ENCODE measurements around the gene SIM2.
A peak's percentile ranks its signal among the peaks of the same experiment; 100 is the strongest.

SIM2 gene

DNA sequence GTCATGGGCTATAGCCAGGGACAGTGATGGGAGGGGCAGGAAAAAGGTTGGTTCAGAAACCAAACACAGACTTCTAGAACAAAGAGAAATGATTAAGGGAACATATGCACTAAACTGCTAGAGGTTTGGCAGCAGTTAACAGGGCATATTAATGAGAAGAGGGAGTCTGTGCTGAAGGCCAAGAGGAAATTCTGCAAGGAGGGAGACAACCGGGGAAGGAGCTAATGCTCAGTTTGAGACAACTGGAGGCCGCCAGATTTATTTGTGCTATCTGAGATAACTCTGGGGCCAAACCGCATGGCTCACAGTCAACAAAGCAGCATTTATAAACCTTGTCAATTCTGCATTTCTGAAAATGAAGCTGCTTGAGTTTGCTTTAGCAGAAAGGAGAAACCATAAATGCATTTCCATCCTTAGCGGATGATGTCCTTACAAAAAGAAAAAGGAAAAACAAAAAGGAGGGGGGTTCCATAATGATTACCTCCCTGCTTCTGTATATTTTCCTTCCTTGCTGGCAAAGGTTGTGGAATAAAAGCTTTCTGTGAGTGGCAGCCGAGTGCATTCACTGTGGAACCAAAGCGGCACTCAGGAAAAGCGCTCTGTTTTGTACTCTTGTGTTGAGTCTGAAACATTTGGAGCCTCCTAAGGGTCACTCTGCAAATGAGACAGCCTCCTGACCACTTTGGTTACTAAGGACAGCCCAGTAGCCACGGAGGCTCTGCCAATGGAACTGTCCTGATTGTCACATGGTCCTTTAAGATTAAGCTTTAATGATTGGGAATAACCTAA, 70.3 kb downstream of the SIM2 start:
- DNase-seq, result no peak

DNA sequence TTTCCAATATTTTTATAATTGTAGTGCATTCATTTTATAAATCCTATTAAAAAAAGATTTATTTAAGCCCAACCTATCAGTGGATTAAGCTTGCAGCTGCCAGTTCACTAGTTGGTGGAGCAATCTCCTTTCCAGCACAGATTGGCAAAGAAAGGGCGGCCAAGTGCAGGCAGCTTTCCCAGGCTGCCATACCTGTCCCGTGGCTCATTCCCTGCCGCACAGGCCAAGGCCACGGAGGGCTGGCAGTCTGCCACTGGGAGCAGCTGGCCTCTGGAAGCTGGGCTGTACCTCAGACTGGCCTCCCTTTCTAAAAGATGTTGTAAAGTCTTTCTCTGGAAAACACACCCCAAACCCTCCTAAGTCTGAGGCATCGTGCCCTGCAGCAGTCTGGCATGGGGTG, 74.2 kb downstream of the SIM2 start:
- peak; percentile 69 for DNase-seq

DNA sequence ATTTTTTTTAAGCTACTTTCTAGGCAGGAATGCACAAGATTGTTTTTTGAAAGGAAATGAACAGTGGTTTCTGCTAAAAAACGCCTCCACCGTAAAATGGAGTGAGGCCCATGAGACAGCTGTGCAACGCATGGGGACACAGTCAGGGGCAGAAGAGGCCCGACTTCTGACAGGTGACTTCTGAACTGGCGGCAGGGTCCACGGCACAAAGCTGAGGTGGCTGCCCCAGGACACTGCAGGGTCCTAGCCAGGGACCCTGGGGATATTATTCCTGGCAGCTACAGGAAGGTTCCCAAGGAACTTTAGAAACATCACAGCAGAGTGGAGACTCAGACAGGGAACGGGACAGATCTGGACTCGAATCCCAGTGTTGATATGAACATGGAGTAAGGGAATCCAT, 75.1 kb downstream of the SIM2 start:
- DNase-seq, result no peak

DNA sequence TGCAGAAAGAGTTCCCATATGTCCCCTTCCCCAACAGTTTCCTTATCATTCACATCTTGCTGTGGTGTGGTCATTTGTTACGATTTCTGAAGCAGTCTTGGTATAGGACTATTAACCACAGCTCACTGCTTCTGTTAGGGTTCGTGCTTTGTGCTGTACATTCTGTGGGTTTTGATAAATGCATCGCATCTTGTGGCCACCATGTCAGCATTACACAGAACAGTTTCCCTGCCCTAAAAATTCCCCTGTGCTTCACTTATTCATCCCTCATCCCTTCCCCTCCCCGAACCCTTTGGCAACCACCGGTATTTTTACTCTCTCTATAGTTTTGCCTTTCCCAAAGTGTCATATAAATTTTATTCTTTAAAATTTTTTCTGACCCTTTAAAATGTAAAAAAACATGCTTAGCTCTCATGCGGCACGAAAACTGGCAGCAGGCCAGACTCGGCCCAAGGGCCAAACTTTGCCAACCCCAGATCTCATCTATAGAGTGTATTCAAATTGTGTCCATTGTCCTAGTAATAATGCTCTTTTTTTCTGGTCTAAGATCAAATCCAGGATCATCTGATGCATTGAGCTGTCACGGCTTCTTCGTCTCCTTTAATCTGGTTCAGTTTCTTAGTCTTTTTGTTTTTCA, 78.2 kb downstream of the SIM2 start:
- DNase-seq, result no peak

DNA sequence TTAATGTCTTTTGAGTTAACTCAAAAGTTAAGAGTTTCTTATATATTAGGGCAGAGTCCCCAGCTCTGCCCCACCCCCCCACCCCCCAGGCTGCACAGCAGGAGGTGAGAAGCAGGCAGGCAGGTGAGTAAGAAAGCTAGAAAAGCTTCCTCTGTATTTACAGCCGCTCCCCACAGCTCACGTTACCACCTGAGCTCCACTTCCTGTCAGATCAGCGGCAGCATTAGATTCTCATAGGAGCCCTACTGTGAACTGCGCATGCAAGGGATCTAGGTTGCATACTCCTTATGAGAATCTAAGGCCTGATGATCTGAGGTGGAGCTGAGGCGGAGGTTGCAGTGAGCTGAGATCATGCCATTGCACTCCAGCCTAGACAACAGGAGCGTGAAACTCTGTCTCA, 81.9 kb downstream of the SIM2 start:
- DNase-seq, result no peak

DNA sequence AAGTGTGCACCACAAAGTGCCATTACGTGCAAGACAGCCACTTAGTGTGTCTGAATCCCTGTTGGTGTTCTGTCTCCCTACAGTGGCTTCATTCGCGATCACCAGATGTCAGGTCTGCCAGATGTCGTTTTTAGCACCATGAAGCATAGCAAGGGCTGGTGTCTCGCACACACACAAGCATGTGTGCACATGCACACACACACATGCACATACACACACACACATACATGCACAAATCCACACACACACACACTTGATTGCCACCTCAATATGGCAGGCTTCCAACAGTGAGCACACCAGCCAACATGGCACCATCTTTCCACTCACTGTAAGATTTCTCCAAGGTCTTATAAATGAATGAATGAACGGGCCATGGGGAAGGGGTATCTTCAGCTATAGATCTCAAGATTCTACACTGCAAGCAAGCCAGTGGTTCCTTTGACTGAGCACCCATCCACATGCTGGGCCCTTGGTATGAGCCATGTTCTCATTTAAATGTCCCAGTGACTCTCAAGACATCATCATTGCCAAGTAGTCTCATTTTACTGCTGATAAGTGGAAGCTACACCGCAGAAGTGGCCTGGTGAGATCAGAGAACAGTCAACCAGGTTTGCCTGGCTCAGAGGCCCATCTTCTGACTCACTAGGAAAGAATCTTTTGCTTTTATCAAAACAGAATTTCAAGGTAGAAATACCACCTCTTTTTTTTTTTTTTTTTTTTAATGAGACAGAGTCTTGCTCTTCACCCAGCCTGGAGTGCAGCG, 84.9 kb downstream of the SIM2 start:
- DNase-seq, result no peak

DNA sequence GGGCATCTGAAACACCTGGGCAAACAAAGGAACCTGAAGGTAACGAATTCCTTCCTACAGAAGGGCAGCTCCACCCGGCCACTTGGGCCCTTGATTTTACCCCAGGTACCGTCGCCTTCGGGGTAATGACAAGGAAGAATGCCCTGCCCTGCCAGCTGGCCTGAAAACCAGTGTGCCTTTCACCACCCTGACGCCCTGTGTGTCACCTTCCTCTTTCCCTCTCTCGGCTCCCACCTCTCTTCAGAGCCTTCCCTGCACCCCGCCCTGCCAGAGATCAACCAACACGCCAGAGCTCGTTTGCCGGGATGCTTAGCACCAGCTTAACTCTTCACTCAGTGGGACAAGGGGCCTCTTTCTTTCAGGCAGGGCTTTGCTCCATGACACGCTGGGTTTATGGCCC, 86.0 kb downstream of the SIM2 start:
- DNase-seq, result no peak

DNA sequence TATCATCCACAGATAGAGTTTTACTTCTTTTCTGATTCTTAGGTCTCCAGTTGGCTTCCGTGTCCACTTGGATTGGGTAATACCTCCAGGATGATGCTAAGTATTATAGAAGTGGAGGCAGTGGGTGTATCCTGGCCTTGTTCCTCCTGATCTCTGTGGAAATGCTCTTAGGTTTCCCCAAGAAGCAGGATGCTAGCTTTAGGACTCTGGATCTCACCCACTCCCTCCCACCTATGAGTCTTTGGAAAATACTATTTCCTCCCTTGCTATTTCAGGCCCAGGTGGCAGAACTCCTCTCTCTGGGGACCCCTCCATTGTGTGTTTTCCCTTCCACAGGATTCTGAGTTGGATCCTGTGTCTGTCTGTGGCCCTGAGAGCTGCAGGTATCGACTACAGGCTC, 86.7 kb downstream of the SIM2 start:
- DNase-seq, result no peak

DNA sequence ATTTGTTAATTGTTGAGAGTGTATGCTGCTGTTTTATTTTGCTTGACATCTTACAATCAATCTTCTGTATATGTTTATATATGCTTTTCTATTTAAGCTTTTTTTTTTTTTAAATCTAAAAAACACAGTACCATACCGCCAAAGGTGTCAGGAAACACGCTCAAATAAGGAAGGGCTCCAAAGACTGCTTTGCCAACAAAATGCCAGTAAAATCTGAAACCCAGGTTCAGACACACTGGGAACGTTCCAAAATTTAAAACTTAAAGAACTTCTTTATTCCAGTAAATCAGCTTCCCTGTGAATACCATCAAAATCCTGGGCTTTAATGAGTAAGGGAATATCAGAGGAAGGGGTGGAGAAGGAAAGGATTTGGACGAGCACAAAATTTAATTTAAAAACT, 87.3 kb downstream of the SIM2 start:
- no peak for DNase-seq

DNA sequence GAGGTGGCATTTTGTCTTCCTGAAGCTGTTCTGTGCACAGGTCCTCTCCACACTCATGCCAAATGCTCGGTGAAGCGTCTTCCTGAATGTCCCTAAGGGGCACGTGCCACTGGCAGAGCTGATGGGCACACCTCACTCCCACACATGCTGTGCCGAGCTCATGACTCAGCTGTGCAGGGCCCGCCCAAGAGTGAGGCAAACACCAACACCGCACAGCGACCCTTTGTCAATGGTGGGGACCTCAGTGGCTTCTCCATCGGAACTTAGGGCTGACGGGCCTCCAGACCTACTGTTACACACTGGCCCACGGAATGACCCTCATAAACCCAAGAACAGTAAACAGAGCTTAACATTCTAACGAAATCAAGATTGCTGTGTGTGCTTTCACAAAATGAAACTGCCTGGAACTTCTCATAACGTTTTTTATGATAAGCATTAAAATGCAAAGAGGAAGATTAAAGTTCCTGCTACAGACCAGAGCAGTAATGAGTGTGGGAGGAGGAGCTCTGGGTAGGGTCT, 89.3 kb downstream of the SIM2 start:
- no peak for DNase-seq

DNA sequence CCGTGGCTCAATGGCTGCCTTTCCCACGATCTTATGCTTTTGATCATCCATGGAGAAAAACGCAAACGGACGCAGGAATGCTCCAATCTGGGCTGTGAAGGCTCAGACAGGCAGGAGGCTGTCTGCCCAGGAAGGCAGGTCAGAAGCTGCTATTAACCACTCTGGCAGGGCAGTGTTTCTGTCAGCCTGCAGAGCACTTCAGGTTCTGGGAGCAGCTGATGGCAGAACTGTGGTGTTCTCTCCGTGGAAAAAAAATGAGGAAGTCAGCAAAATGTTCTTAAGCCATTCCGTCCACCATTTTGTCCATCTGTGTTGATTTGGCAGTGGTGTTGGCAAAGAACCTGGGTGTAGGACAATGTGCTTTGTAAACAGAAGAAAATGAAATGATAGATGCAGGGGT, 91.7 kb downstream of the SIM2 start:
- DNase-seq, result no peak

DNA sequence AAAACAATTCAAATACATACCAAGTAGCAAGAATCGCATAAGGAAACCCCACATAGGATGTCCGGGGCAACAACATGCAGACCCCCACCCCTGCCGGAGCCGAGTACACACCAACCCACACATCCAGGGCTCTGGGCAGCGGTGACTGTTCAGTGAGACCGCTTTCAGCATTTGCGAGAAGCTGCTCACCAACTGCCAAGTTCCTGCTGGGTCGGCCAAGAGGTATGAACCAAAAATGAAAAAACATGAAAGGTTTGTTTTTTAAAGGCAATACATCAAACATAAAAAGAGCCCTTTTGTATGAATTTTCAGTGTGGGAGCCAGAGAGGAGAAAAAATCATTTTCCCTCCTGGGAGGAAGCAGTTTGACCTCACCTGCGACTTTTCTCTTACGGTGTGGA, 92.3 kb downstream of the SIM2 start:
- no peak for DNase-seq

DNA sequence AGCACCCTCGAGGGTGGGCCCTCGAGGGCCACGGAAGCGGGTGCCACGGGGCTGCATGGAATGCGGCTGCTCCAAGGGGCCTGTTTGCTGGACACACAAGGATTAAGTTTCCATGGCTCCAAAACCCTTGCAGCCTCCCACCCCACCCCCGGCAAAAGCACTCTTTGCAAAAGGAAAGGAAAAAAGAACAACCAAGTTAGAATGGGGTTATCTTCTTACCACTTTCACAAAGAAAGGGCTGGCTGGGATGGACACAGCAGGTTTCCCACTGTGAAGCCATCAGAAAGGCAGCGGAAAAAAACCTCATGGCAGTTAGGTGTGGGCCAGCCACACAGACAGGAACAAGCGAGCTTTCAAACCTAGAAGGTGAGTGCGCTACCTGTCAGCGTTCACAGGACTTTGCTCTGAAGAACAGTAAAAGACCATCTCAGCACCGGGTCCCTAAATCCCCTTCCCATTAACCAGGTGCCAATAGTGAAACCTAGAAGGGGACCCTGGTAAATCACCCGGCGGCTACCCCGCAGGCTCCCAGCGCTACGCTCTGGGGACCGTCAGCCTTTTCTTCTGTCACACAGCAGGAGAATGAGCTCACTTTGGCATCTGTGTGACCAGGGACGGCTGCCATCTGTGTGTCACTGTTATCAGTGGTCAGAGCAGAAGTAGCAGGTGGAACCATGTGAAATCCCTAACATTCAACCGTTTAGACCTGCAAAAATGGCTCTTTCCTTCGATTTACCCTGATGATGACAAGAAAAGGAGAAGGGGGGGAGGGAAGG, 93.0 kb downstream of the SIM2 start:
- no peak for DNase-seq

DNA sequence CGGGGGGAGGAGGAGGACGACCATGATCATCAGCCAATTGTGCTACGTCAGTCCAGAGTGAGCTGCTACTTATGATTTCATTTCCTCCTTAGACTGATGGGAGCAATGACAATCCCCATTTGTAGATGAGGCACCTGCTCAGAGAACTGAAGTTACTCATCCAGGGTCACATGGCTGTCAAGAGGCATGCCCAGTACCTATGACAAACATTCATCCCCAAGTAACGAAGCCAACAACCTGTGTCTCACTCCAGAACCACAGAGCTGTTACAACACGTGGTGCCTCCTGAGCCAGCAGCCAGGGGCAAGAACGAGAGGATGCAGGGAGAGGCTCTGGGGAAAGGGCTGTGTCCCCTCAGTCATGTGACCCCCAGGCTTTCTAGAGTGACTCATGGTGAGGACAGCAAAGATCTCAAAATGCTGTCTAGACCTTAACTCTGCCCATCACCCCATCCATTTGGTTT, 93.6 kb downstream of the SIM2 start:
- no peak for DNase-seq

DNA sequence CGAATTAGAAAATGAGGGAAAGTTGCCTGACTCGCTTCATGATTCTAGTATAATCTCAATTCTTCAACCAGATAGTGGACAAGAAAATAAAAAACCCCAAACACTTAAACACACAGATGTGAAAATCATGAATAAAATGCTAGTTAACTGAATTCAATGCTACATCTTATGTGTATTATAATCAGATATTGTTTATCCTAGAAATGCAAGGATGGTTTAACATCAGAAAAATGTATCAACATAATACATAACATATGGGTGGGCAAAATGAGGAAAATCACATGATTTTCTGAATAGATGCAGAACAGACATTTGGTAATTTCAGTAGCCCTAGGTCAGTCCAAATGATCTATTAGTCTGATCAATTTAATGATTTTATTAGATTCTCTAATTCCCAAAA, 97.2 kb downstream of the SIM2 start:
- DNase-seq, result no peak

DNA sequence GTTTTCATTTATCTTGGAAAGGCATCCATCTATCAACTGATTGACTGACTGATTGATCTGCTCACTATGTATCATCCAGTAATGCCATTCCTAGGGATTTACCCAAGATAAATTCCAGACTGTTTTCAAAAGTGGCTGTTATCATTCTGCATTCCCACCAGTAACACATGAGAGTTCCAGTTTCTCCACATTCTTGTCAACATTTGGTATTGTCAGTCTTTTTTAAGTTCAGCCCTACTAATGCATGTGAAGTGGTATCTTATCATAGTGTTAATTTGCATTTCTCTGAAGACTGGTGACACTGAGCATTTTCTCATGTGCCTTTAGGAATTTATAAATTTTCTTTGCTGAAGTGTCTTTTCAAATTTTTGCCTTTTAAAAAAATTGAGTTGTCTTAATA, 99.6 kb downstream of the SIM2 start:
- DNase-seq, result no peak
